HG03060 (cell line): Measurements from ENCODE around the gene FIBCD1.

Experiments
- ATAC-seq: cut with Tn5 transposase; IDR thresholded peaks from one replicate; pipeline ENCODE4 v1.9.1; 2021; ENCODE audit warnings: low read depth, moderate number of reproducible peaks; ENCODE audit not compliant: unreplicated experiment

The FIBCD1 gene

DNA sequence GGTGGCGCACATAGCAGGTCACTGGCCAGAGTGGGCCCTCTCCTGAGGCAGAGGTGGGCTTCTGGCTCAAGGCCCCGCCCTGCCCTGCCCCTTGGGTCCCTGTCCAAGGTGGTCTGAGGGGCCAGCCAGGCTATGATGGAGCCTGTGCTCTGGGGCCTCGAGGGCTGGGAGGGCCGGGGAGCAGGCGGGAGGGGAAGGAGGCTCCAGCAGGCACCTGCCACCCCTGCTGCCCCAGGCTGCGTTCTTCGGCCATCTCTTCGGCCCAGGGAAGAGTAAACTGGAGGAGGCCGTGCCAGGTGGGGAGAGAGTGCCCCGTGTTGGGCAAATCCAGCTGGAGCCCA lies 14.6 kb downstream of the FIBCD1 start:
- ATAC-seq, result no peak

GRCh38 chr9:130923611-130924447 lies 15.2 kb downstream of the FIBCD1 start:
- no peak for ATAC-seq

DNA sequence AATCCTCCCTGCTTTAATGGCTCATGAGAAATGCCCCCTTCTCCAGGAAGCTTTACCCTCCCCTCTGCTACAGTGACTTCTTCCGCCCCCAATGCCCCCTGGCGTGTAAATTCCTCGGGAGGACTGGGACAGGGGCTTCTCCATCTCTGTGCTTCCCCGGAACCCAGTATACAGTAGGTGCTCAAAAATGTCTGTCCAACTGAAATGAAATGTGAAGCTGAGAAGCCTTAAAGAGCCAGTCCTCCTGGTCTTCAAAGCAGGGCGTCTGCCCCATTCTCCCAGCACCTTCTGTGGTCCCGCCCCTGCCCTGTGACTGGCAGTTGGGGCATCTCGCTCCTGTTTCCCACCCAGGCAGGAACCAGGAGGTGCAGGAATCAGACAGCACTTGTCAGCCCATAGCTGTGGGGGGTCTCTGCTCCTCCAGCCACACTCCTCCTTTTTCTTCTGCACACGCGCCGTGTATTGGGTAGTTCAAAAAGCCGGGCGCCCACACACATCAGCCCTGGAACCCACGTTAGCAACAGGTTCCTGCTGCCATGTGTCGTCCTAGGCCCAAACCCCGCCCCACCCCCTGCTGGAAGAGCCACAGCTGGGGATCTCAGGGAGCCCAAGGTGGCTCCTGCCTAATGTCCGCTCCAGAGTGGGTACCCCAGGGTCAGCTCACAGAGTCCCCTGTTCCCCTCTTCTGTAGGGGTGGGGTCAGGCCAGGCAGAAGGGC lies 16.0 kb downstream of the FIBCD1 start:
- no peak for ATAC-seq

DNA sequence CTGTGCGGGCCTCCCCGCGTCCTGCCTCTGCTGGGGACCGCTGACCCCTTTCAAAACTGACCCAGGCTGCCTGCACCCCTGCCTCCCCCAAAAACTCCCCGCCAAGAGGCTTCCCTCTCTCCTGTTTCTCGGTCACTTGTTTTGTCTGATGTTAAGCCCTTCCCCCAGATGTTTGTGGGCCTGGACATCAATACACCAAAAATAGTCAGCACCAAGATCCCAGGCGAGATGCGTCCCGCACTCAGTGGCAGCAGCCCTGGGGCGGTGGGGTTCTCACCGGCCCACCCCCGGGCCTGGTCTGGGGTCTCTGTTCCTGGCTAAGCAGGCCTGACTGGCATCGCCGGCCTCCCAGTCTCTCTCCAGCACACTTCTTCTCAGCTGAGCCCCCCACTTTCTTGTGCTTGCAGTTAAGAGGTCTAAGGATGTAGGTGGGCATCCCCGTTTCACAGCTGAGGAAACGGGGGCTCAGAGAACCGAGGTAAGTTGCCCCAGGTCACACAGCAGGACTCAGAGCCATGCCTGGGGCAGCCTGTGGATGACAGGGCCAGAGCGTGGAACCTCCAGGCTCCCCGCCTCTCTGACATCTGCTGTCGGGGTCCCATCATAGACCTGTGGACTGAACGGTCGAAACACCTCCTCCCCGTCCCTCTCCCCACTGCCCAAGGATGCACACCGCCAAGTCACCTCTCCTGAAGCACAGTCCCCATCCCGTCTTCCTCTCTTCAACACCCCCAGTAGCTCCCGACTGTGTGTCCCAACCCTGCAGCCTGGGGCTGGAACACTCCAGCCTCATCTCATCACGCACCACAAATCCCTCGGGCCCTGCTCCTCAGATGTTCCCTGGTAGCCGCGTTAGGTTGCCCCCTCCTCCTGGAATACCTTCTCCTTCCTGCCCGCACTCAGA lies 16.8 kb downstream of the FIBCD1 start:
- ATAC-seq, result no peak

- no peak for ATAC-seq
These were observed 17.6 kb downstream of the FIBCD1 start for GRCh38 chr9:130921300-130921988.

DNA sequence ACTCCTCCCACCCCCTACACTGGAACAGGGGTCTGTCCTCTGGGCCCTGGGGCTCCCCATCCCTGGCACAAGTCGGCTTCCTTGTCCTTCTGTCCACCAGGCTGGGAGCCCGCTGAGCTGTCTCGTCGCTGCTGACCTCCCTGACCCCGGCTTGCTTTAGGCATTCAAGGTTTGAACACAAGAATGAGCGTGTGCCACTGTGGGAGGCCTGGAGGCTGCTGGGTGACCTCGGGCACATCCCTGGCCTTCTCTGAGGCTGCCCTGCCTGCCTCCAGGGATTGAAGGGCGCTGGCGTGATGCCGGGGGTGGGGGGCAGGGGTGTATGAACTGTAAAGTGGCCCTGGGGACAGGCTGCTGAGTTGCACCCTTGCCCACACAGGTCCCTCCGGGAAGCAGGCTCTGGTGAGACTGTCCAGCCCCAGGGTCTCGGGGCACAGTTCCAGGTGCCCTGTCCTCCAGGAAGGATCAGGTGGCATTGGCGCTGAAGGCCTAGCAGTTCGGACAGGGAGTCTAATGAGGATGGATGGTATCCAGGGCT lies 18.2 kb downstream of the FIBCD1 start:
- ATAC-seq, result no peak

DNA sequence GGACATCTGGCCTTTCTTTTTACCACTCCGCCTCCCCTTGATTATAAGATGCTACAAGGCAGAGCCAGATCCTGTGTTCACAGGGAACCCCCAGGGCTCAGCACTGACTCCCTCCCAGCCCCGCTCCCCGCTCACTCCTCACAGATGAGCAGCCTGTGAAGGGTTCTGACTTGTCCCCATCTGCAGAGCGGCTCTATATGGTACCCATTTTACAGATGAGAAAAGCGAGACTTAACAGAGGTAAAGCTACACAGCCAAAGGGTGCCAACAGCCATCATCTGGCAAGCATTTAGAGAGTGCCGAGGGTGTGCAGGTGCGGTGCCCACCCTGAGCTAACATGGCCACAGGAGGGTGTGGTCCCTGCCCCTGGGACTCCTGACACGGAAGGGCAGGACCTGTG lies 18.8 kb downstream of the FIBCD1 start:
- ATAC-seq, result no peak

GRCh38 chr9:130919559-130920145 lies 19.4 kb downstream of the FIBCD1 start:
- no peak for ATAC-seq

- ATAC-seq, result no peak
These were observed 20.1 kb downstream of the FIBCD1 start for GRCh38 chr9:130918826-130919558.

DNA sequence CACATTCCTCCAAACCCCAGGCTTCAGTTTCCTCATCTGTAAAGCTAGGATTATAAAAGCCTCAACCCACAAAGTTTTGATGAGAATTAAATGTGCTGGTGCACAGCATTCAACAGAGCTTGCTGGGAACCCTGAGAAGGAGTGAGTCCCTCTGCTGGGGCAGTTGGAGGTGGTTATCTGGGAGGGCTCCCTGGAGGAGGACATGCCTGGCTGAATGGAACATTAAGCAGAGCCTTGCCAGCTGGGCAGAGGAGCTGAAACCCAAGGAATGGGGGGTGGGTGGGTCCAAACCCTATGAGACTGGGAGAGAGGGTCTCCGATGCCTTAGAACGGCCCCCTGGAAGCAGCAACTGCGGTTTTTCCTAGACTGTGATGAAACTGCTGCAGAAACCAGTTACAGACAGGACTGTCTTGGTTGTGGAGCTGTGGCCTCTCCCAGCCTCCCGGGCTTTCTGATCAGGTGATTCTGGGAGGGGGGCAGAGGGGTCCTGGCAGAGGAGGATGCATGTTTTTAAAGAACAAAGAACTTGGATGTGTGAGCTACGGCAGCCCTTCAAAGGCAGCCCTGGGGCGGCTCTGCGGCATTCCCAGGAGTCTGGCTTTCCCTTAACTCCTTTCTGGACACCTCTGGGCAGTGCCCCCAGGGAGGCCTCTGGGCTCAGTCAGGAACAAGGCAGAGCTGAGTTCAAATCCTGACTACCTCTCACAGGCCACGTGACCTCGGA lies 20.8 kb downstream of the FIBCD1 start:
- no peak for ATAC-seq

DNA sequence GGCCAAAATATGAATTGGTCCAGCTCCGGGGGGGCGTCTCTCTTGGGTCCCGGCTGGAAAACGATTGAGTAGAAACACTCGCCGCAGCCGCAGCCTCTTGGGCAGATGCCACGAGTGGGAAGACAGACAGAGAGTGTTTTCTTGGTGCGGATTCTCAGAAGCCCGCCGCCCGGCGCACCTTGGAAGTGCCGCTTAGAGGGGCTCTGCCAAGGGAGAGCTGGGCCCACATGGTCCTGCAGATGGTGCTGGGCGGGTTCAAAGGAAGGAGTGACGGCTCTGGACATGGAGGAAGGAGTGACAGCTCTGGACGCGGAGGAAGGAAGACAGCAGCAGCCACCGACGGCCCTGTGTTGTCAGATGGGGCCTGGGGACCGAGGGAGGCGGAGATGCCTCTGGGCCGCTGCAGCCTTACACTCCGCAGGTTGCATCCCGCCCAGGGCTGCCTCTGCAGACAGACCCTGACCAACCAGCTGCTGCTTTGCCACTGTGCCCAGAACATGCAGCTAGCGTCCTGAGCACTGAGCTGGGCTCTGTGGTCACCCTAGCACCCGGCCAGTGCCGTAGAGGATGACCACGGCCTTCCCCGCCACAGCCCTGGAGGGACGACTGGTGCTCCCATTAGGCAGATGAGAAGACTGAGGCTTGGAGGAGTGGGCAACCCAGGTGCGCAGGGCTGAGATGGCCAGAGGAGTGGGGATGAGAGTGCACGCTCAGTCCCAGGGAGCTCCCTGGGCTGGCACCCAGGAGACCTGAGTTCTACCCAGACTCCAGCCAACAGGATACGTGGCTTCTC lies 21.7 kb downstream of the FIBCD1 start:
- ATAC-seq, result no peak

DNA sequence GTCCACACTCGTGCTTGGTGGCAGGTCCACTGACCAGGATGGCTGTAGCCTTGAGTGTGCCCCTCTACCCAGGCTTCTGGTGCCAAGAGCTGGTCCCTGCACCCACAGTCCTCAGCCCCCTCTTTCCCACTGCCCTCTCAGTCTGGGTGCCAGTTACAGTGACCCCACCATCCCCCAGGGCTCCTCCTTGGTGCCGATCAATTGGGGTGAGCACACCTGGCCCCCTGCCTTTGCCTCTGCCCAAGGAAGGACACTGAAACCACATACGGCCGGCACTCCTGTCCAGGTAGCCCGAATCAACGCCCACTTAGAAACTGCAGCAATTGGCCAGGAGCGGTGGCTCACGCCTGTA lies 24.0 kb downstream of the FIBCD1 start:
- ATAC-seq, result no peak

- no peak for ATAC-seq
These were observed 24.5 kb downstream of the FIBCD1 start for GRCh38 chr9:130914417-130915095.

DNA sequence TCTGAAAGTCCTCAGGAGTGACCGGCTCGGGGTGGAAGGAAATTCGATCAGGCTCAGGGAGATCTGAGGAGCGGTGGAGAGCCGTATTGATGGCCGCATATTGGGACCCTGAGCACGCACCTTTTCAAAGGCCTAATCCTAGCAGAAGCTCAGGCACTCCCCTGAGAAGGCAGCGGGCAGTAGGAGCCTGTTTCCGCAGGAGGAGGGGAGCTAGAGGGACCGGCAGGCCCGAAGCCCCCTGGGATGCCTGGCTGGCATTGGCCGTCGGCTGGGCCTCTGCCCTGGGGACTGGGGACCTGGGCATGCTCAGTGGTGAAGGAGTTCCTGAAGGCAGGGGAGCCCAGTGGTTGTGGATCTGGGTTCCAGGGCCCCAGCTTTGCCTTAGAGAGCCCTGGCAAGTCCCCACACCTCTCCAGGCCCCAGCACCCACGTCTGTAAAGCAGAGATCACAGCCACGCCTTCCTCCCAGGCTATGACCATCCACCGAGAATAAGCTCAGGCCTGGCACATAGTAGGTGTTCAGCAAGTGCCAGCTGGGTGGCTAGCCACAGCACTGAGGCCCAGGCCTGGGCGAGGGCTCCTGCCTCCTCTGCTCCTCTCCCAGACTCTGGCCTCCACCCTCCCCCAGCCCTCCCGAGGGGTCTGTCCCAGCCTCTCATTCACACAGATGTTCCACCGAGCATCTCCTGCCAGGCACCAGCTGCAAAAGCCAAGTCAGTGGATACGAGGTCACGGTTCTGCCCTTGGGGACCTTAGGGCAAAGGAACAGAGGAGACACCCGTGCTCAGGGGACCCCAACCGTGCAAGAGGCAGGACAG lies 25.2 kb downstream of the FIBCD1 start:
- ATAC-seq, result no peak

- ATAC-seq, result no peak
These were observed 26.0 kb downstream of the FIBCD1 start for GRCh38 chr9:130912932-130913598.
